ENCODE results near the gene SYK. TPM values are rescaled to one million over a fixed set of nuclear protein-coding genes. Genes with fewer than 3 reads are reported as not detected.

The SYK gene
- total RNA-seq, 3 donors from 2014 or later = 0.48 to 3.8 (median 0.63) TPM

DNA sequence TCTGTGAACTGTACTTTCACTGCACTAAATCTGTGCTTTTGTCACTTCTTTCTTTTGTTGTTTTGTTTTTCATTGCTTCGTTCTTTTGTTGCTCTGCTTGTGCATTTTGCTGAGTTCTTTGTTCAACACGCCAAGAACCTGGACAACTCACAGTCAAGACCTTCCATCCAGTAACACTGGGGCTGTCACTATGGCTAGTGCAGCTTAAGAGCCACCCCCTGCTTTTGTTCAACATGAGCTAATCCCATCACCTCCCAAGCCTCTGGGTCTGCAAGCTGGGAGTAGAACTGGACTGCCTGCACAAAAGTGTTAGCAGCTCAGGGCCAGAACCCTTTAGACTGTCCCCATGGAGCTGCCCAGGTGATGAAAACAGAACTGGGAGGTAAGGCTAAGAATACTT lies 143.7 kb downstream of the SYK start:
- Mint-ChIP-seq H3K4me3 (no peak overlapping the region), H3K9me3 (no peaks in the 10 kb centered on the region), H3K36me3 (ENCODE audit: insufficient read depth) (no peaks in the 10 kb centered on the region), H3K4me1 (ENCODE audit: low read depth) (no peaks in the 10 kb centered on the region), H3K27me3 (ENCODE audit: low read depth) (peaks cover 10% of the 10 kb centered on the region)
- ATAC-seq (no peak), DNase-seq (no peak)

DNA sequence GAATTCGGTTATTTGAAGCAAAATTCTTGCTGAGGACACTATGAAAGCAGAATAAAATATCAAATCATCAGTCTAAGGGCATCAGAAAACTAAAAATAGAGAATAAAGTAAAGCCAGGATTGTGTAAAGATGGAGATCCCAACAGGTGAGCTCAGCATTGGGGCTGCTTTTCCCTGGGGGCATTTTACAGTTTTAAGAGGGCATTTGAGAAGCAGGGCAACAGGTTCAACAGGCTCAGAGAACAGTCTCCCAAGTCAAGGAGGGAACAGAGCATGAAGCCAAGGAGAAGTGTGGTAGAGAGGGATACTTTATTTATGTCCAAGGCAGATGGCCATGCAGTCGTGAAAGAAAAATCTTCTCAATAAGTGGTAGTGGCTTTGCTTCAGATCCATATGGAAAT lies 145.4 kb downstream of the SYK start:
- Mint-ChIP-seq H3K27me3 (ENCODE audit: low read depth) (peaks cover 10% of the 10 kb centered on the region), H3K4me3 (no peak overlapping the region), H3K9me3 (no peaks in the 10 kb centered on the region), H3K4me1 (ENCODE audit: low read depth) (no peaks in the 10 kb centered on the region), H3K36me3 (ENCODE audit: insufficient read depth) (no peaks in the 10 kb centered on the region)
- ATAC-seq = no peak
- DNase-seq = no peak

Other genes with a start within 250 kb of the SYK start
- under 1 TPM in 1 of 3 donors, not detected in 2; 0.05 TPM for gene DIRAS2, start 159.0 kb upstream of the SYK start, total RNA-seq